ENCODE data around the gene IGFBPL1. TPM values are rescaled to one million over a fixed set of nuclear protein-coding genes. Genes with fewer than 3 reads are reported as not detected.

Gene IGFBPL1
- total and polyA plus RNA-seq, 8 donors, result 0.23 to 4.8 (median 1.7) TPM; not detected in 3

- DNase-seq, result no peak
- peaks cover 0 to under 1% (median 0%) of the 10 kb centered on the region in 4 donors for H3K4me1 ChIP-seq
- no peak for TF ChIP-seq CTCF (IDR thresholded peaks at IDR 0.05)
- H3K4me3 ChIP-seq, result no peak overlapping the region
- no peaks in the 10 kb centered on the region for H3K9me3 ChIP-seq
- 71 to 82% (median 79%) methylated on average over 5 of the region's 5 CpGs for WGBS, 5 donors
- H3K27ac ChIP-seq, result no peak overlapping the region
- intact Hi-C loops (cut with DNase I; ENCODE audit: low total_unique reads), result no loop called here
- H3K27me3 ChIP-seq, result no peaks in the 10 kb centered on the region
- H3K36me3 ChIP-seq, result no peaks in the 10 kb centered on the region
These were observed 66.7 kb downstream of the IGFBPL1 start for GRCh38 chr9:38357350-38358114.

GRCh38 chr9:38356851-38357250 is 67.4 kb downstream of the IGFBPL1 start:
- no peaks in the 10 kb centered on the region for H3K4me1 ChIP-seq
- no peak overlapping the region for H3K27ac ChIP-seq
- WGBS, 5 donors, result 68 to 85% (median 74%) methylated on average over 5 of the region's 5 CpGs
- H3K27me3 ChIP-seq, result no peaks in the 10 kb centered on the region
- no peak for DNase-seq
- H3K4me3 ChIP-seq, result no peak overlapping the region
- TF ChIP-seq EP300 (IDR thresholded peaks at IDR 0.05) (no peak), POLR2AphosphoS5 (IDR thresholded peaks at IDR 0.05) (no peak)
- intact Hi-C loops (cut with DNase I; ENCODE audit: low total_unique reads), result no loop called here
- no peaks in the 10 kb centered on the region for H3K36me3 ChIP-seq
- H3K9me3 ChIP-seq, result no peaks in the 10 kb centered on the region

Other genes with a start within 250 kb of the IGFBPL1 start
- gene ALDH1B1, start 31.8 kb downstream of the IGFBPL1 start, total RNA-seq, result 10 to 100 TPM in 4 of 5 donors, under 1 TPM in 1; 0.58 to 68.7 (median 28.4) TPM
- gene ALDH1B1, start 31.8 kb downstream of the IGFBPL1 start, polyA plus RNA-seq, result 10 to 100 TPM; 12.1 to 17.7 (median 17.0) TPM
- gene ANKRD18A, start 196.1 kb upstream of the IGFBPL1 start, total RNA-seq, result 1 to 10 TPM; 1.7 to 5.8 (median 2.8) TPM
- 1 to 10 TPM in 1 of 3 donors, under 1 TPM in 2; 0.15 to 3.3 (median 0.50) TPM for gene ANKRD18A, start 196.1 kb upstream of the IGFBPL1 start, polyA plus RNA-seq

Measured in stomach (tissue), 9 donors.